HS-27A (cell line): ENCODE data around the gene AKR1C1.
"Not testable (repeated sequence)": the region's sequence is repeated elsewhere in the genome, so short reads cannot be mapped to it uniquely, and the experiment has no call there.

Experiments
- DNase-seq: peaks from one replicate; pipeline ENCODE4 v3.0.0-alpha.2; 2012; ENCODE audit warnings: low read depth, missing footprints

Gene AKR1C1

GRCh38 chr10:5018671-5019277 lies 55.6 kb downstream of the AKR1C1 start:
- DNase-seq: not testable (repeated sequence)

- DNase-seq: not testable (repeated sequence)
Observed at GRCh38 chr10:5019770-5020612, 56.8 kb downstream of the AKR1C1 start.

- not testable (repeated sequence) for DNase-seq
Observed at GRCh38 chr10:5021624-5022290, 58.5 kb downstream of the AKR1C1 start.

- no peak for DNase-seq
Observed at GRCh38 chr10:5023177-5023805, 60.1 kb downstream of the AKR1C1 start.

- not testable (repeated sequence) for DNase-seq
Observed at GRCh38 chr10:5025461-5025881, 62.3 kb downstream of the AKR1C1 start.

- no peak for DNase-seq
Observed at GRCh38 chr10:5030989-5031388, 67.8 kb downstream of the AKR1C1 start.

GRCh38 chr10:5031588-5031987 lies 68.4 kb downstream of the AKR1C1 start:
- DNase-seq: not testable (repeated sequence)

GRCh38 chr10:5032444-5032843 lies 69.2 kb downstream of the AKR1C1 start:
- DNase-seq: not testable (repeated sequence)
